Stomach (tissue), 4 donors: ENCODE results near the gene IGFL3.

ENCODE experiments used
- EP300 ChIP-seq: sonication (generic); formaldehyde crosslinking; IDR thresholded peaks from one replicate; pipeline ENCODE4 v1.6.1; 2017; ENCODE audit warnings: antibody characterized with exemption
- POLR2A ChIP-seq, 4 donors: fragments of 450-650 bp; IDR thresholded peaks; one replicate each; pipeline ENCODE4 v1.6.1; 2016; ENCODE audit warnings: antibody characterized with exemption in 4 of 4, control low read depth in 2 of 4, mild to moderate bottlenecking in 1 of 4, moderate library complexity in 1 of 4
- POLR2AphosphoS5 ChIP-seq, 3 donors: sonication (generic); formaldehyde crosslinking; IDR thresholded peaks; one replicate each; pipeline ENCODE4 v1.6.1; 2016; ENCODE audit warnings: antibody characterized with exemption in 3 of 3
- TF ChIP-seq, protein P1 (sequence below), 7 experiments: fragments of 450-650 bp in 4 of 7; fragments of 200-600 bp in 3 of 7; sonication (generic) in 3 of 7; IDR thresholded peaks; one replicate each; pipeline ENCODE4 v1.5.1; 2016 to 2019; ENCODE audit warnings: antibody characterized with exemption in 7 of 7, control low read depth in 2 of 7, mild to moderate bottlenecking in 1 of 7

DNA sequence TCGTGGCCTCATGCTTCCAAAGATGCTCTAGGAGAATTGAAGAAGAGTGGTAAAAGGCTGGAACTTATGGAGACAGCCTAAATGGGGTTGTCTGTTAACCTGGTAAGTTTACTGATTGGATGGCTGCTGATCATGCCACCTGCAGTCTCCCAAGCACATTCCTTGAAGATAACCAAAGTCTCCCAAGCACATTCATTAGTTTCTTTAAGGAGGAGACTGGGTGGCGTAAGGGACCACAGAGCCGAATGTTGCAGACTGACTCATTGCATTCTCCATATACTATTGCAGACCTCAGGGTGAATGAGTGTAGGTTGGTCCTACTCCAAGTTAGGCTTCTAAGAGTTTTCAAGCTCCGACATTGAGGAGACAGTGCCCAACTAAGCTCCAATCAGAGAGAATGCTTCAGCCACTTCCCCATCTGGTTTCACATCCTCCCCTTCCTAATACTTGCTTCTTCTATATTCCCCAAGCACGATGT, at the start of gene IGFL3:
- no peak for TF ChIP-seq POLR2A (IDR thresholded peaks at IDR 0.05)
- TF ChIP-seq, protein P1, sequence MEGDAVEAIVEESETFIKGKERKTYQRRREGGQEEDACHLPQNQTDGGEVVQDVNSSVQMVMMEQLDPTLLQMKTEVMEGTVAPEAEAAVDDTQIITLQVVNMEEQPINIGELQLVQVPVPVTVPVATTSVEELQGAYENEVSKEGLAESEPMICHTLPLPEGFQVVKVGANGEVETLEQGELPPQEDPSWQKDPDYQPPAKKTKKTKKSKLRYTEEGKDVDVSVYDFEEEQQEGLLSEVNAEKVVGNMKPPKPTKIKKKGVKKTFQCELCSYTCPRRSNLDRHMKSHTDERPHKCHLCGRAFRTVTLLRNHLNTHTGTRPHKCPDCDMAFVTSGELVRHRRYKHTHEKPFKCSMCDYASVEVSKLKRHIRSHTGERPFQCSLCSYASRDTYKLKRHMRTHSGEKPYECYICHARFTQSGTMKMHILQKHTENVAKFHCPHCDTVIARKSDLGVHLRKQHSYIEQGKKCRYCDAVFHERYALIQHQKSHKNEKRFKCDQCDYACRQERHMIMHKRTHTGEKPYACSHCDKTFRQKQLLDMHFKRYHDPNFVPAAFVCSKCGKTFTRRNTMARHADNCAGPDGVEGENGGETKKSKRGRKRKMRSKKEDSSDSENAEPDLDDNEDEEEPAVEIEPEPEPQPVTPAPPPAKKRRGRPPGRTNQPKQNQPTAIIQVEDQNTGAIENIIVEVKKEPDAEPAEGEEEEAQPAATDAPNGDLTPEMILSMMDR (IDR thresholded peaks at IDR 0.05), result no peak
- TF ChIP-seq POLR2AphosphoS5 (IDR thresholded peaks at IDR 0.05), result no peak
- no peak for TF ChIP-seq EP300
